CD4-positive, CD25-positive, alpha-beta regulatory T cell (primary cell): Measurements from ENCODE around the gene TTC9B. TPM values are rescaled to one million over a fixed set of nuclear protein-coding genes. Genes with fewer than 3 reads are reported as not detected.

Experiments used
- ATAC-seq, 2 donors: fragments of 150-1000 bp; cut with Tn5 transposase; one replicate each; pipeline ENCODE4 v1.10.0; 2021; ENCODE audit warnings: low read depth in 2 of 2, moderate number of reproducible peaks in 2 of 2, moderate library complexity in 1 of 2
- DNase-seq, 3 donors: peaks; one replicate each; pipeline versions ENCODE4 v3.0.0 to v3.0.0-alpha.2; 2012 to 2022; ENCODE audit warnings: mixed read lengths in 1 of 3
- H3K27ac ChIP-seq: one replicate; pipeline ENCODE4 v1.7.0; 2013; ENCODE audit warnings: mild to moderate bottlenecking, low read length; ENCODE audit not compliant: insufficient read depth, poor library complexity, severe bottlenecking
- H3K27me3 ChIP-seq: one replicate; pipeline ENCODE4 v1.7.0; 2013; ENCODE audit warnings: low read length; ENCODE audit not compliant: control insufficient read depth, insufficient read depth
- H3K36me3 ChIP-seq: one replicate; pipeline ENCODE4 v1.7.0; 2013; ENCODE audit warnings: mild to moderate bottlenecking, low read length, moderate library complexity; ENCODE audit not compliant: control insufficient read depth, insufficient read depth
- H3K4me1 ChIP-seq: 2 replicates; pipeline ENCODE4 v1.7.0; 2013; ENCODE audit warnings: mild to moderate bottlenecking, low read length; ENCODE audit not compliant: insufficient read depth, control insufficient read depth, poor library complexity, severe bottlenecking
- H3K4me3 ChIP-seq: one replicate; pipeline ENCODE4 v1.7.0; 2013; ENCODE audit warnings: low read depth, mild to moderate bottlenecking, low read length, moderate library complexity
- H3K9me3 ChIP-seq, 2 experiments: 1 replicate in 1 of 2; 2 replicates in 1 of 2; pipeline ENCODE4 v1.7.0; 2013; ENCODE audit warnings: low read length in 2 of 2, mild to moderate bottlenecking in 1 of 2, moderate library complexity in 1 of 2; ENCODE audit not compliant: control insufficient read depth in 2 of 2
- H3K27ac Mint-ChIP-seq, 3 donors: one replicate each; pipeline ENCODE4 v1.8.0; 2020 to 2022; ENCODE audit warnings: mild to moderate bottlenecking in 3 of 3, mixed read lengths in 3 of 3, moderate library complexity in 2 of 3
- H3K27me3 Mint-ChIP-seq: one replicate; pipeline ENCODE4 v1.8.0; 2022; ENCODE audit warnings: mild to moderate bottlenecking, mixed read lengths
- H3K36me3 Mint-ChIP-seq: one replicate; pipeline ENCODE4 v1.8.0; 2020; ENCODE audit warnings: mixed read lengths
- H3K4me1 Mint-ChIP-seq, 4 donors: one replicate each; pipeline ENCODE4 v1.8.0; 2020 to 2022; ENCODE audit warnings: mixed read lengths in 4 of 4, mild to moderate bottlenecking in 1 of 4
- H3K4me3 Mint-ChIP-seq, 4 donors: one replicate each; pipeline ENCODE4 v1.8.0; 2020 to 2022; ENCODE audit warnings: mild to moderate bottlenecking in 4 of 4, mixed read lengths in 4 of 4, moderate library complexity in 3 of 4
- H3K9me3 Mint-ChIP-seq, 7 donors: one replicate each; pipeline ENCODE4 v1.8.0; 2020 to 2022; ENCODE audit warnings: mixed read lengths in 7 of 7, mild to moderate bottlenecking in 3 of 7, moderate library complexity in 2 of 7
- polyA plus RNA-seq, 4 donors: library from polyadenylated mRNA; unstranded; fragments of 300-500 nt; fragmentation: Illumina TruSeq; gene quantifications; one replicate each; pipeline ENCODE4 v1.2.3, GENCODE V29; 2021
- total RNA-seq: library from RNA; stranded (reverse); gene quantifications from one replicate; pipeline ENCODE4 v1.2.3, GENCODE V29; 2022

Gene TTC9B
- total and polyA plus RNA-seq, 5 donors from 2014 or later: not detected

GRCh38 chr19:40200341-40201099 is 17.7 kb downstream of the TTC9B start:
- Histone ChIP-seq H3K9me3 (no peaks in the 10 kb centered on the region), H3K36me3 (peaks cover 2% of the 10 kb centered on the region), H3K4me3 (no peak overlapping the region), H3K27ac (no peak overlapping the region), H3K4me1 (no peaks in the 10 kb centered on the region), H3K27me3 (no peaks in the 10 kb centered on the region)
- DNase-seq (no peak), ATAC-seq (no peak)
- peaks cover 3 to 9% (median 4%) of the 10 kb centered on the region in 4 donors for H3K4me1 Mint-ChIP-seq
- H3K27me3 Mint-ChIP-seq: no peaks in the 10 kb centered on the region
- no peak overlapping the region for H3K27ac Mint-ChIP-seq
- H3K36me3 Mint-ChIP-seq: peaks cover 21% of the 10 kb centered on the region
- no peaks in the 10 kb centered on the region for H3K9me3 Mint-ChIP-seq
- no peak overlapping the region for H3K4me3 Mint-ChIP-seq

GRCh38 chr19:40198272-40198990 is 19.8 kb downstream of the TTC9B start:
- Mint-ChIP-seq H3K27ac (no peak overlapping the region), H3K4me1 (peaks cover 4 to 25% (median 11%) of the 10 kb centered on the region in 4 donors), H3K9me3 (no peaks in the 10 kb centered on the region), H3K27me3 (no peaks in the 10 kb centered on the region), H3K4me3 (no peak overlapping the region), H3K36me3 (peaks cover 12% of the 10 kb centered on the region)
- DNase-seq (no peak), ATAC-seq (no peak)
- no peaks in the 10 kb centered on the region for H3K9me3 ChIP-seq
- H3K4me3 ChIP-seq: no peak overlapping the region
- H3K27me3 ChIP-seq: no peaks in the 10 kb centered on the region
- H3K36me3 ChIP-seq: peaks cover 2% of the 10 kb centered on the region
- H3K27ac ChIP-seq: no peak overlapping the region
- no peaks in the 10 kb centered on the region for H3K4me1 ChIP-seq

GRCh38 chr19:40193587-40193849 is 24.7 kb downstream of the TTC9B start:
- no peaks in the 10 kb centered on the region for H3K27me3 Mint-ChIP-seq
- DNase-seq (no peak), ATAC-seq (no peak)
- peak overlapping the region in 3 of 4 donors; percentile 51 to 85 (median 64) for H3K4me3 Mint-ChIP-seq
- peaks cover 6 to 46% (median 24%) of the 10 kb centered on the region in 4 donors for H3K4me1 Mint-ChIP-seq
- peak overlapping the region in 1 of 3 donors; percentile 56 for H3K27ac Mint-ChIP-seq
- Histone ChIP-seq H3K36me3 (no peaks in the 10 kb centered on the region), H3K27ac (no peak overlapping the region), H3K9me3 (no peaks in the 10 kb centered on the region), H3K4me3 (no peak overlapping the region), H3K27me3 (no peaks in the 10 kb centered on the region), H3K4me1 (peaks cover 22% of the 10 kb centered on the region)
- no peaks in the 10 kb centered on the region for H3K9me3 Mint-ChIP-seq
- H3K36me3 Mint-ChIP-seq: peaks cover 7% of the 10 kb centered on the region

- peaks cover 22% of the 10 kb centered on the region for H3K4me1 ChIP-seq
- Mint-ChIP-seq H3K27me3 (no peaks in the 10 kb centered on the region), H3K4me3 (peak overlapping the region; percentile 64 to 85 (median 78)), H3K4me1 (peaks cover 6 to 46% (median 24%) of the 10 kb centered on the region in 4 donors), H3K27ac (peak overlapping the region in 1 of 3 donors; percentile 56), H3K9me3 (no peaks in the 10 kb centered on the region), H3K36me3 (peaks cover 7% of the 10 kb centered on the region)
- H3K9me3 ChIP-seq: no peaks in the 10 kb centered on the region
- no peak for ATAC-seq
- peak overlapping the region; percentile 44 for H3K4me3 ChIP-seq
- no peaks in the 10 kb centered on the region for H3K36me3 ChIP-seq
- H3K27me3 ChIP-seq: no peaks in the 10 kb centered on the region
- DNase-seq: no peak
- no peak overlapping the region for H3K27ac ChIP-seq
These were observed 25.2 kb downstream of the TTC9B start for GRCh38 chr19:40192758-40193586.

- H3K36me3 Mint-ChIP-seq: peaks cover 4% of the 10 kb centered on the region
- Histone ChIP-seq H3K4me1 (peaks cover 22% of the 10 kb centered on the region), H3K4me3 (no peak overlapping the region), H3K27ac (no peak overlapping the region), H3K27me3 (no peaks in the 10 kb centered on the region), H3K9me3 (no peaks in the 10 kb centered on the region), H3K36me3 (no peaks in the 10 kb centered on the region)
- no peaks in the 10 kb centered on the region for H3K27me3 Mint-ChIP-seq
- ATAC-seq: no peak
- peak in 2 of 3 donors; percentile 12 to 22 for DNase-seq
- no peak overlapping the region for H3K27ac Mint-ChIP-seq
- H3K9me3 Mint-ChIP-seq: no peaks in the 10 kb centered on the region
- peaks cover 6 to 46% (median 24%) of the 10 kb centered on the region in 4 donors for H3K4me1 Mint-ChIP-seq
- H3K4me3 Mint-ChIP-seq: peak overlapping the region; percentile 64 to 85 (median 78)
These were observed 26.1 kb downstream of the TTC9B start for GRCh38 chr19:40191836-40192646.

- Histone ChIP-seq H3K9me3 (no peaks in the 10 kb centered on the region), H3K36me3 (no peaks in the 10 kb centered on the region), H3K27me3 (no peaks in the 10 kb centered on the region), H3K4me3 (peak within 1 kb of the TSS; percentile 86), H3K27ac (peak within 1 kb of the TSS; percentile 89), H3K4me1 (peaks cover 22% of the 10 kb centered on the region)
- peaks cover 4% of the 10 kb centered on the region for H3K36me3 Mint-ChIP-seq
- peak; percentile 83 for ATAC-seq
- DNase-seq: peak; percentile 67 to 72 (median 69)
- no peaks in the 10 kb centered on the region for H3K9me3 Mint-ChIP-seq
- peak within 1 kb of the TSS; percentile 81 to 94 (median 86) for H3K27ac Mint-ChIP-seq
- H3K4me3 Mint-ChIP-seq: peak within 1 kb of the TSS; percentile 91 to 99 (median 96)
- H3K4me1 Mint-ChIP-seq: peaks cover 6 to 46% (median 24%) of the 10 kb centered on the region in 4 donors
- no peaks in the 10 kb centered on the region for H3K27me3 Mint-ChIP-seq
These were observed 27.0 kb downstream of the TTC9B start, which contains the start of gene MAP3K10 for GRCh38 chr19:40190891-40191835. Gene MAP3K10, plus strand, starts transcription at chr19:40191426. Its CDS starts 606 bp downstream, at chr19:40192032.
